HepG2 (cell line): Measurements from ENCODE around the gene SRRM3. TPM values are rescaled to one million over a fixed set of nuclear protein-coding genes. Genes with fewer than 3 reads are reported as not detected.

Source experiments
- ATAC-seq: fragments of 200-7000 bp; cut with Tn5 transposase; 3 replicates; pipeline ENCODE4 v1.9.1; 2020; ENCODE audit warnings: mild to moderate bottlenecking, moderate library complexity
- BruUV-seq: library from RNA; stranded (reverse); fragments of 400-500 nt; replicated peaks from 2 replicates; lab custom pipeline; 2021; lab: Mats Ljungman, UMichigan
- CTCF ChIA-PET: fragments of 300-600 bp; formaldehyde crosslinking; extraction: SDS; loops from one replicate; lab custom pipeline; 2021; ENCODE audit warnings: low total read pairs, inconsistent platforms, low intra/inter-chr PET ratio; lab: Yijun Ruan, JAX
- POLR2A ChIA-PET: fragments of 350-600 bp; sonication (Branson Sonifier 250); formaldehyde crosslinking; loops from one replicate; lab custom pipeline; 2020; ENCODE audit warnings: antibody characterized with exemption, inconsistent platforms; lab: Yijun Ruan, JAX
- DNase-seq: peaks from one replicate; pipeline ENCODE4 v3.0.0-alpha.2; 2015; ENCODE audit warnings: low spot score
- FAIRE-seq: peaks from 3 replicates; lab custom pipeline; 2011; peaks lifted over from hg19 to GRCh38; lab: Jason Lieb, UNC
- H2AFZ ChIP-seq: one replicate; pipeline ENCODE4 v1.6.1; 2011; ENCODE audit warnings: low read length, inconsistent platforms
- H3K27ac ChIP-seq: fragments of 300-600 bp; 3 replicates; pipeline ENCODE4 v1.8.0; 2011; ENCODE audit warnings: mixed run types, mild to moderate bottlenecking, mixed read lengths, low read length, inconsistent platforms; ENCODE audit not compliant: insufficient read depth; ENCODE audit errors: extremely low read length
- H3K27me3 ChIP-seq, 2 experiments: fragments of 200-600 bp in 1 of 2; 2 replicates in 1 of 2; 3 replicates in 1 of 2; pipeline versions ENCODE4 v1.6.0 to v1.8.0; 2011; ENCODE audit warnings: low read length in 2 of 2, mild to moderate bottlenecking in 2 of 2, moderate library complexity in 2 of 2, inconsistent platforms in 1 of 2; ENCODE audit not compliant: insufficient read depth in 2 of 2, control insufficient read depth in 1 of 2
- H3K36me3 ChIP-seq, 2 experiments: fragments of 200-600 bp in 1 of 2; replicated peaks in 1 of 2; 2 replicates in 1 of 2; 3 replicates in 1 of 2; pipeline versions ENCODE4 v1.5.1 to v1.8.0; 2011; ENCODE audit warnings: low read length in 2 of 2, inconsistent platforms in 1 of 2; ENCODE audit not compliant: insufficient read depth in 2 of 2, control insufficient read depth in 1 of 2
- H3K4me1 ChIP-seq: 2 replicates; pipeline ENCODE4 v1.5.1; 2012; ENCODE audit warnings: low read length, inconsistent platforms; ENCODE audit not compliant: insufficient read depth
- H3K4me2 ChIP-seq: 2 replicates; pipeline ENCODE4 v1.6.0; 2011; ENCODE audit warnings: low read depth, low read length, inconsistent platforms
- H3K4me3 ChIP-seq, 3 experiments: fragments of 200-600 bp in 1 of 3; sonication (generic), shearing (Covaris generic) in 1 of 3; replicated peaks in 1 of 3; 2 replicates each; pipeline ENCODE4 v1.5.1; 2011 to 2016; ENCODE audit warnings: low read length in 3 of 3, inconsistent platforms in 2 of 3, low read depth in 2 of 3, mild to moderate bottlenecking in 2 of 3, control low read depth in 1 of 3, mixed read lengths in 1 of 3; ENCODE audit not compliant: insufficient read depth in 1 of 3
- H3K79me2 ChIP-seq: one replicate; pipeline ENCODE4 v1.6.1; 2011; ENCODE audit warnings: low read length, inconsistent platforms; ENCODE audit not compliant: insufficient read depth
- H3K9ac ChIP-seq: 2 replicates; pipeline ENCODE4 v1.6.0; 2011; ENCODE audit warnings: mild to moderate bottlenecking, low read depth, low read length, inconsistent platforms; ENCODE audit not compliant: insufficient read depth
- H3K9me3 ChIP-seq: 2 replicates; pipeline ENCODE4 v1.5.1; 2012; ENCODE audit warnings: mild to moderate bottlenecking, low read length
- H4K20me1 ChIP-seq: 2 replicates; pipeline ENCODE4 v1.6.0; 2011; ENCODE audit warnings: inconsistent platforms, mild to moderate bottlenecking, low read length, moderate library complexity; ENCODE audit not compliant: insufficient read depth
- CHCHD3 ChIP-seq: sonication (generic); formaldehyde crosslinking; IDR thresholded peaks from 2 replicates; pipeline ENCODE4 v1.8.0; 2022; ENCODE audit warnings: mild to moderate bottlenecking, missing genetic modification reagents, moderate library complexity
- CREBL2 ChIP-seq: sonication (generic); formaldehyde crosslinking; IDR thresholded peaks from 2 replicates; pipeline ENCODE4 v1.8.1; 2023; ENCODE audit warnings: missing genetic modification reagents, mild to moderate bottlenecking, borderline replicate concordance
- DR1 ChIP-seq: sonication (generic); formaldehyde crosslinking; IDR thresholded peaks from 2 replicates; pipeline ENCODE4 v1.8.0; 2021; ENCODE audit warnings: mild to moderate bottlenecking, missing genetic modification reagents, inconsistent platforms
- HINFP ChIP-seq: sonication (generic); formaldehyde crosslinking; IDR thresholded peaks from 2 replicates; pipeline ENCODE4 v1.4.0; 2020; ENCODE audit warnings: low read depth, mild to moderate bottlenecking, missing genetic modification reagents
- HMG20B ChIP-seq: conservative IDR thresholded peaks from 2 replicates; pipeline ENCODE4 v1.6.1; 2016; ENCODE audit warnings: missing genetic modification reagents, missing compliant biosample characterization
- HNF4G ChIP-seq, 2 experiments: sonication (generic) in 1 of 2; formaldehyde crosslinking in 1 of 2; IDR thresholded peaks; 2 replicates each; pipeline versions ENCODE4 v1.4.0 to v1.6.1; 2011 to 2020; ENCODE audit warnings: borderline replicate concordance in 2 of 2, low read depth in 2 of 2, mild to moderate bottlenecking in 2 of 2, low read length in 1 of 2, missing genetic modification reagents in 1 of 2, moderate library complexity in 1 of 2
- ISL2 ChIP-seq: sonication (generic); formaldehyde crosslinking; IDR thresholded peaks from 2 replicates; pipeline ENCODE4 v1.5.0; 2020; ENCODE audit warnings: missing genetic modification reagents
- ISX ChIP-seq: sonication (generic); formaldehyde crosslinking; conservative IDR thresholded peaks from 2 replicates; pipeline ENCODE4 v1.5.0; 2020; ENCODE audit warnings: missing genetic modification reagents
- MXI1 ChIP-seq: IDR thresholded peaks from 3 replicates; pipeline ENCODE4 v1.6.1; 2012; ENCODE audit warnings: low read depth, low read length, inconsistent platforms, borderline replicate concordance
- NFATC3 ChIP-seq: sonication (generic); formaldehyde crosslinking; IDR thresholded peaks from 2 replicates; pipeline ENCODE4 v1.5.1; 2020; ENCODE audit warnings: mild to moderate bottlenecking, missing genetic modification reagents
- NRL ChIP-seq: sonication (generic); formaldehyde crosslinking; IDR thresholded peaks from 2 replicates; pipeline ENCODE4 v1.5.0; 2020; ENCODE audit warnings: missing genetic modification reagents, mild to moderate bottlenecking, moderate library complexity, borderline replicate concordance
- PCBP2 ChIP-seq: fragments of 200-400 bp; formaldehyde crosslinking; optimal IDR thresholded peaks from 2 replicates; pipeline ENCODE3; 2018; ENCODE audit warnings: low read length, low read depth; ENCODE audit not compliant: poor library complexity, severe bottlenecking
- PLSCR1 ChIP-seq: sonication (generic); formaldehyde crosslinking; IDR thresholded peaks from 2 replicates; pipeline ENCODE4 v1.5.0; 2020; ENCODE audit warnings: missing genetic modification reagents, mild to moderate bottlenecking, borderline replicate concordance
- REXO4 ChIP-seq: sonication (generic); formaldehyde crosslinking; IDR thresholded peaks from 2 replicates; pipeline ENCODE4 v1.8.0; 2022; ENCODE audit warnings: missing genetic modification reagents, mild to moderate bottlenecking, borderline replicate concordance
- RFXANK ChIP-seq: IDR thresholded peaks from 2 replicates; pipeline ENCODE4 v1.6.1; 2016
- ZNF501 ChIP-seq: sonication (generic); formaldehyde crosslinking; IDR thresholded peaks from 2 replicates; pipeline ENCODE4 v1.5.1; 2020; ENCODE audit warnings: mild to moderate bottlenecking, moderate library complexity, missing genetic modification reagents
- ZNF772 ChIP-seq: sonication (generic); formaldehyde crosslinking; IDR thresholded peaks from 2 replicates; pipeline ENCODE4 v1.5.0; 2020; ENCODE audit warnings: mild to moderate bottlenecking, missing genetic modification reagents
- ZNF777 ChIP-seq: sonication (generic); formaldehyde crosslinking; IDR thresholded peaks from 2 replicates; pipeline ENCODE4 v1.4.0; 2020; ENCODE audit warnings: missing genetic modification reagents
- WGBS: methylation state at CpG from one replicate; pipeline ENCODE4 v1.1.6; 2017; ENCODE audit warnings: low lambda C conversion rate; 5-methylcytosine and 5-hydroxymethylcytosine counted together
- in situ Hi-C: cut with HindIII; loops from 2 replicates; pipeline ENCODE4 v1.10.0; 2017; ENCODE audit warnings: low pct_unique_long_range_greater_than_20kb; ENCODE audit not compliant: extremely low pct_ligation_motif_present
- intact Hi-C: fragments of 100-400 bp; cut with micrococcal nuclease; formaldehyde crosslinking; loops from one replicate; pipeline ENCODE4 v1.10.0; 2022; ENCODE audit not compliant: unreplicated experiment
- polyA plus RNA-seq, 8 experiments: library from polyadenylated mRNA; depleted of rRNA in 3 of 8; stranded (reverse) in 7 of 8; unstranded in 1 of 8; fragments of >200 nt; fragmentation: Illumina TruSeq in 4 of 8; extraction: Trizol in 4 of 8; gene quantifications; 2 replicates each; pipeline versions ENCODE4 v1.2.1 to v1.2.3, GENCODE V29; 2011 to 2016; ENCODE audit warnings: low read depth in 4 of 8, missing spikeins in 1 of 8, mixed read lengths in 1 of 8; ENCODE audit not compliant: insufficient read depth in 1 of 8
- total RNA-seq, 5 experiments: library from RNA; depleted of rRNA; stranded (reverse); fragments of >200 nt; fragmentation: Illumina TruSeq; extraction: Trizol; gene quantifications; 2 replicates each; pipeline ENCODE4 v1.2.3, GENCODE V29; 2016; ENCODE audit warnings: low read depth in 1 of 5
- TF ChIP-seq, protein P1 (sequence below): sonication (generic); formaldehyde crosslinking; IDR thresholded peaks from 2 replicates; pipeline ENCODE4 v1.4.0; 2020; ENCODE audit warnings: missing genetic modification reagents

SRRM3 gene
- total and polyA plus RNA-seq, 2 of the 13 experiments (the other 11 are each of a cell fraction or from before 2014, with no cell fraction given) = 0.13 to 0.54 TPM

GRCh38 chr7:76316984-76317781, 115.5 kb downstream of the SRRM3 start:
- H3K4me2 ChIP-seq = peak overlapping the region; percentile 96
- in situ Hi-C loops = loop anchor here (5.0 kb wide), 1 partner anchor 35 kb away; no protein-coding TSS in a partner anchor
- peak overlapping the region; percentile 57 to 86 (median 63) for H3K4me3 ChIP-seq
- intact Hi-C loops = no loop called here
- H3K27me3 ChIP-seq = no peaks in the 10 kb centered on the region; a peak in 1 of 5 replicates
- no peak for ATAC-seq
- no TSS peak for BruUV-seq
- CTCF ChIA-PET = interaction anchor here (1.4 kb wide), 1 partner anchor 115 kb away, joined by 3 read pairs; the partner anchor contains the start of gene SRRM3
- peaks cover 4% of the 10 kb centered on the region for H3K79me2 ChIP-seq
- no peak for FAIRE-seq
- peaks cover 36% of the 10 kb centered on the region for H3K4me1 ChIP-seq
- H3K9ac ChIP-seq = peak overlapping the region; percentile 62
- H2AFZ ChIP-seq = no peak overlapping the region
- no peaks in the 10 kb centered on the region for H3K36me3 ChIP-seq
- no peaks in the 10 kb centered on the region for H4K20me1 ChIP-seq
- H3K9me3 ChIP-seq = no peaks in the 10 kb centered on the region
- 42% methylated on average over 13 of the region's 14 CpGs for WGBS
- peak overlapping the region; percentile 73 for H3K27ac ChIP-seq
- DNase-seq = no peak
- POLR2A ChIA-PET = interaction anchor here (1.0 to 3.4 kb wide), 9 partner anchors 8 to 91 kb away, joined by 3 to 19 read pairs (median 10); partner anchors contain the start of genes HSPB1 and YWHAG
- no peak for TF ChIP-seq HNF4G (IDR thresholded peaks at IDR 0.05; ENCODE audit: borderline replicate concordance, low read depth, low read length)
- TF ChIP-seq HNF4G (CRISPR knock-in tag; IDR thresholded peaks at IDR 0.05; ENCODE audit: borderline replicate concordance, low read depth) = no peak
- 0 out of 2 replicates have a peak, but pooled peaks have one; percentile 60 for TF ChIP-seq ZNF501 (CRISPR knock-in tag)
- no peak for TF ChIP-seq MXI1
- no peak for TF ChIP-seq HINFP (CRISPR knock-in tag)
- TF ChIP-seq NRL (CRISPR knock-in tag) = 0 out of 2 replicates have a peak, but pooled peaks have one; percentile 35
- TF ChIP-seq NFATC3 (CRISPR knock-in tag) = no peak
- TF ChIP-seq PLSCR1 (CRISPR knock-in tag) = no peak
- TF ChIP-seq CREBL2 (CRISPR knock-in tag) = no peak
- TF ChIP-seq RFXANK (CRISPR knock-in tag) = no peak
- TF ChIP-seq, protein P1, sequence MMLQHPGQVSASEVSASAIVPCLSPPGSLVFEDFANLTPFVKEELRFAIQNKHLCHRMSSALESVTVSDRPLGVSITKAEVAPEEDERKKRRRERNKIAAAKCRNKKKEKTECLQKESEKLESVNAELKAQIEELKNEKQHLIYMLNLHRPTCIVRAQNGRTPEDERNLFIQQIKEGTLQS (CRISPR knock-in tag) = no peak
- no peak for TF ChIP-seq ZNF777
- no peak for TF ChIP-seq HMG20B (CRISPR knock-in tag)
- TF ChIP-seq PCBP2 = no peak
- no peak for TF ChIP-seq ISX (CRISPR knock-in tag)
- TF ChIP-seq DR1 (CRISPR knock-in tag) = 0 out of 2 replicates have a peak, but pooled peaks have one; percentile 7
- TF ChIP-seq ISL2 = no peak
- TF ChIP-seq REXO4 (CRISPR knock-in tag) = no peak
- TF ChIP-seq CHCHD3 (CRISPR knock-in tag) = no peak
- TF ChIP-seq ZNF772 = 0 out of 2 replicates have a peak, but pooled peaks have one; percentile 24
